ENCODE results near the gene LCP2. TPM values are rescaled to one million over a fixed set of nuclear protein-coding genes. Genes with fewer than 3 reads are reported as not detected.

Gene LCP2
- total RNA-seq, 4 donors from 2014 or later, result 1.5 to 8.9 (median 7.7) TPM; not detected in 1

GRCh38 chr5:170226129-170226615 lies 71.4 kb downstream of the LCP2 start:
- no peaks in the 10 kb centered on the region for H3K27me3 ChIP-seq
- H3K9me3 ChIP-seq, result no peaks in the 10 kb centered on the region
- 81% methylated on average over 9 of the region's 9 CpGs for WGBS
- H3K27ac ChIP-seq, result no peak overlapping the region
- H3K4me1 ChIP-seq, result peaks cover 16% of the 10 kb centered on the region
- no peaks in the 10 kb centered on the region for H3K36me3 ChIP-seq
- H3K4me3 ChIP-seq, result no peak overlapping the region
- DNase-seq (ENCODE audit: low spot score in 2 of 2), result no peak
- no peak for TF ChIP-seq CTCF (IDR thresholded peaks at IDR 0.05)

- Histone ChIP-seq H3K4me3 (no peak overlapping the region), H3K9me3 (no peaks in the 10 kb centered on the region), H3K36me3 (no peaks in the 10 kb centered on the region), H3K4me1 (peaks cover 16% of the 10 kb centered on the region), H3K27me3 (no peaks in the 10 kb centered on the region), H3K27ac (no peak overlapping the region)
- TF ChIP-seq CTCF (IDR thresholded peaks at IDR 0.05) (peak; percentile 68 to 77), POLR2AphosphoS5 (IDR thresholded peaks at IDR 0.05) (no peak)
- 60% methylated on average over 7 of the region's 7 CpGs for WGBS
- DNase-seq (ENCODE audit: low spot score in 2 of 2), result peak; percentile 81 to 85
These were observed 72.0 kb downstream of the LCP2 start for GRCh38 chr5:170225326-170226128.

- 74% methylated on average over 5 of the region's 5 CpGs for WGBS
- Histone ChIP-seq H3K36me3 (no peaks in the 10 kb centered on the region), H3K27me3 (no peaks in the 10 kb centered on the region), H3K4me1 (peaks cover 16% of the 10 kb centered on the region), H3K4me3 (no peak overlapping the region), H3K9me3 (no peaks in the 10 kb centered on the region), H3K27ac (no peak overlapping the region)
- DNase-seq (ENCODE audit: low spot score in 2 of 2), result no peak
- TF ChIP-seq CTCF (IDR thresholded peaks at IDR 0.05), result no peak
These were observed 73.7 kb downstream of the LCP2 start for GRCh38 chr5:170223906-170224305.

- Histone ChIP-seq H3K27me3 (no peaks in the 10 kb centered on the region), H3K4me3 (no peak overlapping the region), H3K4me1 (peaks cover 16% of the 10 kb centered on the region), H3K27ac (no peak overlapping the region), H3K36me3 (no peaks in the 10 kb centered on the region), H3K9me3 (no peaks in the 10 kb centered on the region)
- DNase-seq (ENCODE audit: low spot score in 2 of 2), result no peak
- TF ChIP-seq EP300 (IDR thresholded peaks at IDR 0.05), result no peak
- TF ChIP-seq POLR2AphosphoS5 (IDR thresholded peaks at IDR 0.05), result no peak
- TF ChIP-seq CTCF (IDR thresholded peaks at IDR 0.05), result no peak
- no peak for TF ChIP-seq POLR2A (IDR thresholded peaks at IDR 0.05)
These were observed 74.2 kb downstream of the LCP2 start for GRCh38 chr5:170223360-170223759.

- 50% methylated on average over 6 of the region's 6 CpGs for WGBS
- Histone ChIP-seq H3K4me3 (no peak overlapping the region), H3K36me3 (no peaks in the 10 kb centered on the region), H3K4me1 (peaks cover 15% of the 10 kb centered on the region), H3K27me3 (no peaks in the 10 kb centered on the region), H3K9me3 (no peaks in the 10 kb centered on the region), H3K27ac (no peak overlapping the region)
- DNase-seq (ENCODE audit: low spot score in 2 of 2), result no peak
- TF ChIP-seq EP300 (IDR thresholded peaks at IDR 0.05) (no peak), POLR2AphosphoS5 (IDR thresholded peaks at IDR 0.05) (no peak), POLR2A (IDR thresholded peaks at IDR 0.05) (no peak), CTCF (IDR thresholded peaks at IDR 0.05) (no peak)
These were observed 76.2 kb downstream of the LCP2 start for GRCh38 chr5:170221327-170221741.
